H1 (cell line): ENCODE data around the gene THAP9. TPM values are rescaled to one million over a fixed set of nuclear protein-coding genes. Genes with fewer than 3 reads are reported as not detected.

Source experiments
- CTCF ChIA-PET: fragments of 300-600 bp; sonication (Branson Sonifier 250); formaldehyde crosslinking; loops from one replicate; lab custom pipeline; 2021; ENCODE audit not compliant: partially characterized antibody; lab: Charles Lee
- POLR2A ChIA-PET: fragments of 300-600 bp; sonication (Branson Sonifier 250); formaldehyde crosslinking; loops from one replicate; lab custom pipeline; 2021; ENCODE audit warnings: inconsistent platforms; ENCODE audit not compliant: partially characterized antibody; lab: Charles Lee
- DNase-seq, 2 experiments: peaks; one replicate each; pipeline versions ENCODE4 v3.0.0 to v3.0.0-alpha.2; 2010 to 2022; ENCODE audit warnings: low spot score in 2 of 2, low read depth in 1 of 2, mixed read lengths in 1 of 2
- FAIRE-seq: peaks from 2 replicates; lab custom pipeline; 2011; peaks lifted over from hg19 to GRCh38; lab: Jason Lieb, UNC
- H2AFZ ChIP-seq: 2 replicates; pipeline ENCODE4 v1.8.1; 2012; ENCODE audit warnings: low read length, inconsistent platforms
- H2AK5ac ChIP-seq: 2 replicates; pipeline ENCODE4 v1.6.1; 2013; ENCODE audit warnings: low read depth, low read length
- H2BK120ac ChIP-seq: replicated peaks from 2 replicates; pipeline ENCODE3; 2013; ENCODE audit warnings: low read depth, low read length, inconsistent platforms
- H2BK12ac ChIP-seq: 2 replicates; pipeline ENCODE4 v1.6.1; 2013; ENCODE audit warnings: low read depth, low read length
- H2BK15ac ChIP-seq: 2 replicates; pipeline ENCODE4 v1.6.1; 2013; ENCODE audit warnings: low read length
- H2BK20ac ChIP-seq: 2 replicates; pipeline ENCODE4 v1.6.1; 2013; ENCODE audit warnings: low read length
- H2BK5ac ChIP-seq: 2 replicates; pipeline ENCODE4 v1.6.1; 2013; ENCODE audit warnings: low read depth, low read length
- H3K14ac ChIP-seq: 2 replicates; pipeline ENCODE4 v1.6.1; 2013; ENCODE audit warnings: inconsistent platforms; ENCODE audit not compliant: insufficient read length
- H3K18ac ChIP-seq: 2 replicates; pipeline ENCODE4 v1.6.1; 2013; ENCODE audit warnings: low read length; ENCODE audit errors: extremely low read depth
- H3K23ac ChIP-seq: 2 replicates; pipeline ENCODE4 v1.6.1; 2013; ENCODE audit warnings: inconsistent platforms; ENCODE audit not compliant: insufficient read length
- H3K23me2 ChIP-seq: 2 replicates; pipeline ENCODE4 v1.6.1; 2013; ENCODE audit warnings: low read depth, low read length
- H3K27ac ChIP-seq: 2 replicates; pipeline ENCODE4 v1.6.1; 2011; ENCODE audit warnings: low read depth, low read length, inconsistent platforms
- H3K27me3 ChIP-seq, 4 experiments: replicated peaks in 1 of 4; 1 replicate in 1 of 4; 2 replicates in 3 of 4; pipeline versions ENCODE4 v1.6.1 to v1.8.1; 2011 to 2013; ENCODE audit warnings: low read length in 3 of 4, mild to moderate bottlenecking in 3 of 4, inconsistent platforms in 2 of 4, mixed read lengths in 2 of 4, moderate library complexity in 1 of 4; ENCODE audit not compliant: control insufficient read depth in 3 of 4, insufficient read depth in 3 of 4; ENCODE audit errors: extremely low read depth in 1 of 4
- H3K36me3 ChIP-seq, 4 experiments: 2 replicates each; pipeline versions ENCODE4 v1.6.1 to v1.8.1; 2011 to 2013; ENCODE audit warnings: mild to moderate bottlenecking in 4 of 4, low read length in 3 of 4, moderate library complexity in 2 of 4, control low read depth in 1 of 4, inconsistent platforms in 1 of 4; ENCODE audit not compliant: insufficient read depth in 4 of 4, control insufficient read depth in 2 of 4
- H3K4ac ChIP-seq: replicated peaks from 2 replicates; pipeline ENCODE3; 2013; ENCODE audit warnings: low read length, low read depth, mixed read lengths, inconsistent platforms; ENCODE audit not compliant: insufficient read length
- H3K4me1 ChIP-seq, 4 experiments: replicated peaks in 1 of 4; 1 replicate in 1 of 4; 2 replicates in 3 of 4; pipeline versions ENCODE4 v1.6.1 to v1.8.1; 2011 to 2013; ENCODE audit warnings: low read length in 3 of 4, inconsistent platforms in 2 of 4, mixed read lengths in 1 of 4; ENCODE audit not compliant: insufficient read depth in 4 of 4, control insufficient read depth in 3 of 4
- H3K4me2 ChIP-seq, 2 experiments: 2 replicates each; pipeline versions ENCODE4 v1.6.1 to v1.8.1; 2011 to 2013; ENCODE audit warnings: low read depth in 2 of 2, low read length in 2 of 2, control low read depth in 1 of 2, inconsistent platforms in 1 of 2, mild to moderate bottlenecking in 1 of 2; ENCODE audit not compliant: insufficient read depth in 1 of 2
- H3K4me3 ChIP-seq, 4 experiments: fragments of 200-600, 300-600 bp in 1 of 4; sonication (generic), shearing (Covaris generic), sonication (Bioruptor Twin) in 1 of 4; 2 replicates each; pipeline versions ENCODE4 v1.5.1 to v1.8.1; 2011 to 2016; ENCODE audit warnings: low read length in 4 of 4, low read depth in 3 of 4, control low read depth in 2 of 4, inconsistent platforms in 2 of 4, mild to moderate bottlenecking in 2 of 4, mixed read lengths in 1 of 4, moderate library complexity in 1 of 4; ENCODE audit not compliant: insufficient read depth in 2 of 4; ENCODE audit errors: extremely low read depth in 1 of 4
- H3K56ac ChIP-seq: replicated peaks from 2 replicates; pipeline ENCODE3; 2013; ENCODE audit warnings: low read depth, mild to moderate bottlenecking, mixed read lengths, low read length, inconsistent platforms; ENCODE audit not compliant: insufficient read length
- H3K79me1 ChIP-seq: 2 replicates; pipeline ENCODE4 v1.6.1; 2013; ENCODE audit warnings: low read depth, low read length, control low read depth
- H3K79me2 ChIP-seq, 2 experiments: 2 replicates each; pipeline versions ENCODE4 v1.6.1 to v1.8.1; 2012 to 2013; ENCODE audit warnings: low read length in 2 of 2, mild to moderate bottlenecking in 2 of 2, inconsistent platforms in 1 of 2; ENCODE audit not compliant: insufficient read depth in 2 of 2, control insufficient read depth in 1 of 2
- H3K9ac ChIP-seq, 4 experiments: replicated peaks in 1 of 4; 1 replicate in 1 of 4; 2 replicates in 3 of 4; pipeline versions ENCODE4 v1.6.1 to v1.8.1; 2011 to 2013; ENCODE audit warnings: low read depth in 3 of 4, low read length in 3 of 4, control low read depth in 2 of 4, mild to moderate bottlenecking in 2 of 4, moderate library complexity in 2 of 4, inconsistent platforms in 1 of 4; ENCODE audit errors: extremely low read depth in 1 of 4
- H3K9me3 ChIP-seq, 2 experiments: 2 replicates each; pipeline versions ENCODE4 v1.6.1 to v1.8.1; 2012 to 2013; ENCODE audit warnings: mild to moderate bottlenecking in 2 of 2, moderate library complexity in 2 of 2, control low read depth in 1 of 2, inconsistent platforms in 1 of 2, low read depth in 1 of 2, low read length in 1 of 2, mixed read lengths in 1 of 2; ENCODE audit not compliant: insufficient read depth in 2 of 2
- H4K20me1 ChIP-seq, 2 experiments: replicated peaks in 1 of 2; 2 replicates each; pipeline versions ENCODE3 to v1.8.1; 2011 to 2013; ENCODE audit warnings: inconsistent platforms in 2 of 2, low read length in 2 of 2, mild to moderate bottlenecking in 1 of 2; ENCODE audit not compliant: insufficient read depth in 2 of 2, control insufficient read depth in 1 of 2
- H4K5ac ChIP-seq: 2 replicates; pipeline ENCODE4 v1.6.1; 2013; ENCODE audit warnings: low read length, low read depth, mixed read lengths, inconsistent platforms; ENCODE audit not compliant: insufficient read length
- H4K8ac ChIP-seq: 2 replicates; pipeline ENCODE4 v1.8.0; 2013; ENCODE audit warnings: mild to moderate bottlenecking, moderate library complexity, low read length, inconsistent platforms; ENCODE audit not compliant: insufficient read depth; ENCODE audit errors: extremely low read depth
- H4K91ac ChIP-seq: replicated peaks from 2 replicates; pipeline ENCODE3; 2013; ENCODE audit warnings: low read length, mixed read lengths, inconsistent platforms; ENCODE audit not compliant: insufficient read length
- polyA plus RNA-seq, 7 experiments: library from polyadenylated mRNA; depleted of rRNA in 3 of 7; stranded (reverse) in 5 of 7; unstranded in 2 of 7; fragments of >200 nt in 5 of 7; fragments of 200-250 nt in 2 of 7; gene quantifications; 1 replicate in 5 of 7; 2 replicates in 1 of 7; 4 replicates in 1 of 7; pipeline versions ENCODE4 v1.2.1 to v1.2.3, GENCODE V29; 2011 to 2013; ENCODE audit warnings: missing spikeins in 2 of 7, mixed read lengths in 2 of 7
- total RNA-seq: library from RNA; stranded (reverse); fragmentation: NEBNext Ultra II Directional; extraction: Animal tissue kit (Norgen Biotek cat#: 25700); gene quantifications from 2 replicates; pipeline ENCODE4 v1.2.1, GENCODE V29; 2021
- TF ChIP-seq, protein P1 (sequence below): fragments of 300-600 bp; sonication (generic); IDR thresholded peaks from 2 replicates; pipeline ENCODE4 v1.7.1; 2012; ENCODE audit warnings: low read length, moderate library complexity, mild to moderate bottlenecking, inconsistent platforms; ENCODE audit not compliant: insufficient replicate concordance

The THAP9 gene
- total and polyA plus RNA-seq, 2 of the 8 experiments (the other 6 are each of a cell fraction or from before 2014, with no cell fraction given), result 6.1 to 13.2 TPM

DNA sequence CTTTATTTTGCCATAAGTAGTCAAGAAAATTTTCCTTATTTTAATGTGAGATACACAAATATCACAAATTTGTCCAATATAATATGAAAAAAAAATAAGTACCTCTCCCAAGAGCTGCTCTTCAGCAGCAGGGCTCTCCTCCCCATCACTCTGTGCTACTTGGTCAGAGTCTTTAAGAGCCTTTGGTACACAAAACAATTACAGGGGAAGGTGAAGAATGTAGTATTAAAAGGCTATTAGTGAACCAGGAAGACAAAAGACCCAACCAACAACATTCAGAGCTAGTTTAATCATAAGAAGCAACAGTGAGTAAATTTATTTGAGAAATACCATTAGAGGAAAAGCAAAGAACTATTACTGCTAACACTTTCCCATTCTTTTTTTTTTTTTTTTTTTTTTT lies 39.0 kb upstream of the THAP9 start:
- Histone ChIP-seq H3K79me1 (no peaks in the 10 kb centered on the region), H4K91ac (no peak overlapping the region), H2BK15ac (no peak overlapping the region), H3K4me3 (no peak overlapping the region), H3K9me3 (no peaks in the 10 kb centered on the region), H2AFZ (no peak overlapping the region), H2BK5ac (no peak overlapping the region), H3K27me3 (no peaks in the 10 kb centered on the region), H3K18ac (no peak overlapping the region), H3K23ac (no peak overlapping the region), H3K27ac (no peak overlapping the region), H3K4me1 (no peaks in the 10 kb centered on the region), H3K4ac (no peak overlapping the region), H3K9ac (no peak overlapping the region), H3K56ac (no peak overlapping the region), H4K20me1 (no peaks in the 10 kb centered on the region), H2BK20ac (no peak overlapping the region), H3K36me3 (peaks cover 8 to 66% (median 33%) of the 10 kb centered on the region in 4 experiments), H3K79me2 (no peaks in the 10 kb centered on the region), H2BK120ac (no peak overlapping the region), H2AK5ac (no peak overlapping the region), H4K5ac (no peak overlapping the region), H2BK12ac (no peak overlapping the region), H3K4me2 (no peak overlapping the region), H4K8ac (no peak overlapping the region; the same call in 1 of the 2 replicates), H3K23me2 (no peaks in the 10 kb centered on the region), H3K14ac (no peak overlapping the region)
- no peak for FAIRE-seq
- ChIA-PET CTCF (no interaction called here), POLR2A (interaction anchor here (1.1 kb wide), 1 partner anchor 9 kb away, joined by 3 read pairs; no protein-coding TSS in a partner anchor)
- no peak for DNase-seq
- TF ChIP-seq, protein P1, sequence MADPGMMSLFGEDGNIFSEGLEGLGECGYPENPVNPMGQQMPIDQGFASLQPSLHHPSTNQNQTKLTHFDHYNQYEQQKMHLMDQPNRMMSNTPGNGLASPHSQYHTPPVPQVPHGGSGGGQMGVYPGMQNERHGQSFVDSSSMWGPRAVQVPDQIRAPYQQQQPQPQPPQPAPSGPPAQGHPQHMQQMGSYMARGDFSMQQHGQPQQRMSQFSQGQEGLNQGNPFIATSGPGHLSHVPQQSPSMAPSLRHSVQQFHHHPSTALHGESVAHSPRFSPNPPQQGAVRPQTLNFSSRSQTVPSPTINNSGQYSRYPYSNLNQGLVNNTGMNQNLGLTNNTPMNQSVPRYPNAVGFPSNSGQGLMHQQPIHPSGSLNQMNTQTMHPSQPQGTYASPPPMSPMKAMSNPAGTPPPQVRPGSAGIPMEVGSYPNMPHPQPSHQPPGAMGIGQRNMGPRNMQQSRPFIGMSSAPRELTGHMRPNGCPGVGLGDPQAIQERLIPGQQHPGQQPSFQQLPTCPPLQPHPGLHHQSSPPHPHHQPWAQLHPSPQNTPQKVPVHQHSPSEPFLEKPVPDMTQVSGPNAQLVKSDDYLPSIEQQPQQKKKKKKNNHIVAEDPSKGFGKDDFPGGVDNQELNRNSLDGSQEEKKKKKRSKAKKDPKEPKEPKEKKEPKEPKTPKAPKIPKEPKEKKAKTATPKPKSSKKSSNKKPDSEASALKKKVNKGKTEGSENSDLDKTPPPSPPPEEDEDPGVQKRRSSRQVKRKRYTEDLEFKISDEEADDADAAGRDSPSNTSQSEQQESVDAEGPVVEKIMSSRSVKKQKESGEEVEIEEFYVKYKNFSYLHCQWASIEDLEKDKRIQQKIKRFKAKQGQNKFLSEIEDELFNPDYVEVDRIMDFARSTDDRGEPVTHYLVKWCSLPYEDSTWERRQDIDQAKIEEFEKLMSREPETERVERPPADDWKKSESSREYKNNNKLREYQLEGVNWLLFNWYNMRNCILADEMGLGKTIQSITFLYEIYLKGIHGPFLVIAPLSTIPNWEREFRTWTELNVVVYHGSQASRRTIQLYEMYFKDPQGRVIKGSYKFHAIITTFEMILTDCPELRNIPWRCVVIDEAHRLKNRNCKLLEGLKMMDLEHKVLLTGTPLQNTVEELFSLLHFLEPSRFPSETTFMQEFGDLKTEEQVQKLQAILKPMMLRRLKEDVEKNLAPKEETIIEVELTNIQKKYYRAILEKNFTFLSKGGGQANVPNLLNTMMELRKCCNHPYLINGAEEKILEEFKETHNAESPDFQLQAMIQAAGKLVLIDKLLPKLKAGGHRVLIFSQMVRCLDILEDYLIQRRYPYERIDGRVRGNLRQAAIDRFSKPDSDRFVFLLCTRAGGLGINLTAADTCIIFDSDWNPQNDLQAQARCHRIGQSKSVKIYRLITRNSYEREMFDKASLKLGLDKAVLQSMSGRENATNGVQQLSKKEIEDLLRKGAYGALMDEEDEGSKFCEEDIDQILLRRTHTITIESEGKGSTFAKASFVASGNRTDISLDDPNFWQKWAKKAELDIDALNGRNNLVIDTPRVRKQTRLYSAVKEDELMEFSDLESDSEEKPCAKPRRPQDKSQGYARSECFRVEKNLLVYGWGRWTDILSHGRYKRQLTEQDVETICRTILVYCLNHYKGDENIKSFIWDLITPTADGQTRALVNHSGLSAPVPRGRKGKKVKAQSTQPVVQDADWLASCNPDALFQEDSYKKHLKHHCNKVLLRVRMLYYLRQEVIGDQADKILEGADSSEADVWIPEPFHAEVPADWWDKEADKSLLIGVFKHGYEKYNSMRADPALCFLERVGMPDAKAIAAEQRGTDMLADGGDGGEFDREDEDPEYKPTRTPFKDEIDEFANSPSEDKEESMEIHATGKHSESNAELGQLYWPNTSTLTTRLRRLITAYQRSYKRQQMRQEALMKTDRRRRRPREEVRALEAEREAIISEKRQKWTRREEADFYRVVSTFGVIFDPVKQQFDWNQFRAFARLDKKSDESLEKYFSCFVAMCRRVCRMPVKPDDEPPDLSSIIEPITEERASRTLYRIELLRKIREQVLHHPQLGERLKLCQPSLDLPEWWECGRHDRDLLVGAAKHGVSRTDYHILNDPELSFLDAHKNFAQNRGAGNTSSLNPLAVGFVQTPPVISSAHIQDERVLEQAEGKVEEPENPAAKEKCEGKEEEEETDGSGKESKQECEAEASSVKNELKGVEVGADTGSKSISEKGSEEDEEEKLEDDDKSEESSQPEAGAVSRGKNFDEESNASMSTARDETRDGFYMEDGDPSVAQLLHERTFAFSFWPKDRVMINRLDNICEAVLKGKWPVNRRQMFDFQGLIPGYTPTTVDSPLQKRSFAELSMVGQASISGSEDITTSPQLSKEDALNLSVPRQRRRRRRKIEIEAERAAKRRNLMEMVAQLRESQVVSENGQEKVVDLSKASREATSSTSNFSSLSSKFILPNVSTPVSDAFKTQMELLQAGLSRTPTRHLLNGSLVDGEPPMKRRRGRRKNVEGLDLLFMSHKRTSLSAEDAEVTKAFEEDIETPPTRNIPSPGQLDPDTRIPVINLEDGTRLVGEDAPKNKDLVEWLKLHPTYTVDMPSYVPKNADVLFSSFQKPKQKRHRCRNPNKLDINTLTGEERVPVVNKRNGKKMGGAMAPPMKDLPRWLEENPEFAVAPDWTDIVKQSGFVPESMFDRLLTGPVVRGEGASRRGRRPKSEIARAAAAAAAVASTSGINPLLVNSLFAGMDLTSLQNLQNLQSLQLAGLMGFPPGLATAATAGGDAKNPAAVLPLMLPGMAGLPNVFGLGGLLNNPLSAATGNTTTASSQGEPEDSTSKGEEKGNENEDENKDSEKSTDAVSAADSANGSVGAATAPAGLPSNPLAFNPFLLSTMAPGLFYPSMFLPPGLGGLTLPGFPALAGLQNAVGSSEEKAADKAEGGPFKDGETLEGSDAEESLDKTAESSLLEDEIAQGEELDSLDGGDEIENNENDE, result no peak
